Esophagus muscularis mucosa (tissue), 4 donors: ENCODE measurements around the gene ZNF468. TPM values are rescaled to one million over a fixed set of nuclear protein-coding genes. Genes with fewer than 3 reads are reported as not detected.
"Not testable (repeated sequence)": the region's sequence is repeated elsewhere in the genome, so short reads cannot be mapped to it uniquely, and the experiment has no call there.

Experiments used
- DNase-seq: peaks from one replicate; pipeline ENCODE4 v3.0.0-alpha.2; 2017; ENCODE audit errors: extremely low spot score
- H3K27ac ChIP-seq, 4 donors: fragments of 200-600 bp; sonication (generic); replicated peaks in 1 of 4; 1 replicate in 3 of 4; 2 replicates in 1 of 4; pipeline ENCODE4 v1.5.1; 2016 to 2019; ENCODE audit warnings: mild to moderate bottlenecking in 1 of 4
- H3K27me3 ChIP-seq, 4 donors: fragments of 200-600 bp; sonication (generic); one replicate each; pipeline versions ENCODE4 v1.5.1 to v1.6.0; 2016 to 2019
- H3K36me3 ChIP-seq, 4 donors: fragments of 200-600 bp; sonication (generic); one replicate each; pipeline ENCODE4 v1.5.1; 2016 to 2019
- H3K4me1 ChIP-seq, 4 donors: fragments of 200-600 bp; sonication (generic); one replicate each; pipeline ENCODE4 v1.5.1; 2016 to 2019
- H3K4me3 ChIP-seq, 4 donors: fragments of 200-600 bp; sonication (generic); 1 replicate in 2 of 4; 2 replicates in 2 of 4; pipeline ENCODE4 v1.5.1; 2016 to 2019; ENCODE audit warnings: mild to moderate bottlenecking in 4 of 4, moderate library complexity in 1 of 4
- H3K9me3 ChIP-seq, 4 donors: fragments of 200-600 bp; sonication (generic); 1 replicate in 3 of 4; 2 replicates in 1 of 4; pipeline ENCODE4 v1.5.1; 2016 to 2019
- EP300 ChIP-seq: sonication (generic); formaldehyde crosslinking; IDR thresholded peaks from one replicate; pipeline ENCODE4 v1.6.1; 2017; ENCODE audit warnings: antibody characterized with exemption
- POLR2A ChIP-seq: fragments of 450-650 bp; IDR thresholded peaks from one replicate; pipeline ENCODE4 v1.6.1; 2017; ENCODE audit warnings: antibody characterized with exemption, moderate library complexity, mild to moderate bottlenecking, low read depth
- POLR2AphosphoS5 ChIP-seq, 2 donors: sonication (generic); formaldehyde crosslinking; IDR thresholded peaks; one replicate each; pipeline ENCODE4 v1.6.1; 2017; ENCODE audit warnings: antibody characterized with exemption in 2 of 2
- WGBS: methylation state at CpG from one replicate; pipeline ENCODE4 v1.1.5; 2018; 5-methylcytosine and 5-hydroxymethylcytosine counted together
- intact Hi-C: fragments of 100-400 bp; cut with DNase I; formaldehyde crosslinking; loops from one replicate; pipeline ENCODE4 v1.15.1; 2023
- total RNA-seq, 4 donors: library from RNA; depleted of rRNA; stranded (reverse); fragments of >200 nt; gene quantifications; one replicate each; pipeline versions ENCODE4 v1.1.0 to v1.2.1, GENCODE V29; 2016
- TF ChIP-seq, protein P1 (sequence below), 3 experiments: fragments of 200-600 bp in 2 of 3; fragments of 450-650 bp in 1 of 3; sonication (generic) in 2 of 3; IDR thresholded peaks; one replicate each; pipeline ENCODE4 v1.5.1; 2017 to 2019; ENCODE audit warnings: antibody characterized with exemption in 3 of 3, mild to moderate bottlenecking in 2 of 3, moderate library complexity in 1 of 3

The ZNF468 gene
- total RNA-seq, 4 donors from 2014 or later = 7.5 to 13.3 (median 11.0) TPM

DNA sequence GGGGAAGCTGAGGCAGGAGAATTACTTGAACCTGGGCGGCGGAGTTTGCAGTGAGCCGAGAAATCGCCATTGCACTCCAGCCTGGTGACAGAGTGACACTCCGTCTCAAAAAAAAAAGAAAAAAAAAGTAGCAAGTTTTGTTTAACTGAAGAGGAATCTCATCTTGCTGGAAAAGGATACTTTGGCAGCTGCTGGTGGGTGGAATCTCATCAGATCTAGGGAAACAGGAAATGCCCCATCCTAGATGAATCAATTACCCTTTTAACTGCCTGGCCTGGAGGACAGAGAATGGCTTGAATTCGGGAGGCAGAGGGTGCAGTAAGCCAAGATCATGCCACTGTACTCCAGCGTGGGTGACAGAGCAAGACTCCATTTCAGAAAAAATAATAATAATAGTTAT is 31.7 kb upstream of the ZNF468 start:
- H3K36me3 ChIP-seq = peaks cover 45 to 83% (median 75%) of the 10 kb centered on the region in 4 donors
- no peak for DNase-seq
- no peak for TF ChIP-seq POLR2A
- TF ChIP-seq, protein P1, sequence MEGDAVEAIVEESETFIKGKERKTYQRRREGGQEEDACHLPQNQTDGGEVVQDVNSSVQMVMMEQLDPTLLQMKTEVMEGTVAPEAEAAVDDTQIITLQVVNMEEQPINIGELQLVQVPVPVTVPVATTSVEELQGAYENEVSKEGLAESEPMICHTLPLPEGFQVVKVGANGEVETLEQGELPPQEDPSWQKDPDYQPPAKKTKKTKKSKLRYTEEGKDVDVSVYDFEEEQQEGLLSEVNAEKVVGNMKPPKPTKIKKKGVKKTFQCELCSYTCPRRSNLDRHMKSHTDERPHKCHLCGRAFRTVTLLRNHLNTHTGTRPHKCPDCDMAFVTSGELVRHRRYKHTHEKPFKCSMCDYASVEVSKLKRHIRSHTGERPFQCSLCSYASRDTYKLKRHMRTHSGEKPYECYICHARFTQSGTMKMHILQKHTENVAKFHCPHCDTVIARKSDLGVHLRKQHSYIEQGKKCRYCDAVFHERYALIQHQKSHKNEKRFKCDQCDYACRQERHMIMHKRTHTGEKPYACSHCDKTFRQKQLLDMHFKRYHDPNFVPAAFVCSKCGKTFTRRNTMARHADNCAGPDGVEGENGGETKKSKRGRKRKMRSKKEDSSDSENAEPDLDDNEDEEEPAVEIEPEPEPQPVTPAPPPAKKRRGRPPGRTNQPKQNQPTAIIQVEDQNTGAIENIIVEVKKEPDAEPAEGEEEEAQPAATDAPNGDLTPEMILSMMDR (IDR thresholded peaks at IDR 0.05) = no peak
- TF ChIP-seq EP300 = no peak
- no peak for TF ChIP-seq POLR2AphosphoS5 (IDR thresholded peaks at IDR 0.05)
- WGBS = 87% methylated on average over 7 of the region's 7 CpGs
- H3K4me1 ChIP-seq = no peaks in the 10 kb centered on the region
- no peaks in the 10 kb centered on the region for H3K9me3 ChIP-seq
- no peaks in the 10 kb centered on the region for H3K27me3 ChIP-seq
- intact Hi-C loops = no loop called here
- no peak overlapping the region for H3K27ac ChIP-seq
- no peak overlapping the region for H3K4me3 ChIP-seq

DNA sequence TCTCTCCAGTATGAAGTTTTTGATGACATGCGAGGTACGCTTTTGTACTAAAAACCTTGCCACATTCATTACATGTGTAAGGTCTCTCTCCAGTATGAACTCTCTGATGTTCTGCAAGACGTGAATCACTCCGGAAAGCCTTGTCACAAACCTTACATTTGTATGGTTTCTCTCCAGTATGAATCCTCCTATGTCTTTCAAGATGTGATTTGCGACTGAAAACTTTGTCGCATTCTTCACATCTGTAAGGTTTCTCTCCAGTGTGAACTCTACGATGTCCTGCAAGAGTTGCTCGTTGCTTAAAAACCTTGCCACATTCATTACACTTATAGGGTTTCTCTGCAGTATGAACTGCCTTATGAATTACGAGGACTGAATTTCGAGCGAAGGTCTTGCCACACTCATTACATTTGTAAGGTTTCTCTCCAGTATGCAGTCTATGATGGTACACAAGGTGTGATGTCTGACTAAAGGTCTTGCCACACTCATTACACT is 23.5 kb upstream of the ZNF468 start:
- WGBS = 95% methylated on average over 11 of the region's 11 CpGs
- Histone ChIP-seq H3K4me1 (no peaks in the 10 kb centered on the region), H3K27ac (no peak overlapping the region), H3K9me3 (peaks cover 0 to 18% (median 5%) of the 10 kb centered on the region in 4 donors), H3K4me3 (no peak overlapping the region), H3K36me3 (peaks cover 65 to 78% (median 73%) of the 10 kb centered on the region in 4 donors), H3K27me3 (no peaks in the 10 kb centered on the region)
- DNase-seq = no peak
- TF ChIP-seq EP300 (no peak), POLR2A (no peak), POLR2AphosphoS5 (IDR thresholded peaks at IDR 0.05) (no peak)
- intact Hi-C loops = no loop called here

DNA sequence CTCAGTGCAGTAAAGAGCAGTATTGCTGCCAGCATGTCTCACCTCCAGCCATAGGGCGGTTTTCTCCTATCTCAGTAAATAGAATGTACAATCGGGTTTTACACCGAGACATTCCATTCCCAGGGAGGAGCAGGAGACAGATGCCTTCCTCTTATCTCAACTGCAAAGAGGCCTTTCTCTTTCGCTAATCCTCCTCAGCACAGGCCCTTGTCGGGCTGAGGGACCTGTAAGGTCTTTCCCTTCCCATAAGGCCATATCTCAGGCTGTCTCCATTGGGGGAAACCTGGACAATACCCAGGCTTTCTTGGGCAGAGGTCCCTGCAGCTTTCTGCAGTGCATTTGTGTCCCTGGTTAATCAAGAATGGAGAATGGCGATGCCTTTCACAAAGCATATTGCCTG is 15.6 kb upstream of the ZNF468 start:
- intact Hi-C loops, H3K27me3 ChIP-seq, H3K4me1 ChIP-seq, H3K36me3 ChIP-seq, H3K9me3 ChIP-seq, DNase-seq, H3K4me3 ChIP-seq, H3K27ac ChIP-seq: not testable (repeated sequence)
- WGBS = 84% methylated on average over 6 of the region's 6 CpGs

DNA sequence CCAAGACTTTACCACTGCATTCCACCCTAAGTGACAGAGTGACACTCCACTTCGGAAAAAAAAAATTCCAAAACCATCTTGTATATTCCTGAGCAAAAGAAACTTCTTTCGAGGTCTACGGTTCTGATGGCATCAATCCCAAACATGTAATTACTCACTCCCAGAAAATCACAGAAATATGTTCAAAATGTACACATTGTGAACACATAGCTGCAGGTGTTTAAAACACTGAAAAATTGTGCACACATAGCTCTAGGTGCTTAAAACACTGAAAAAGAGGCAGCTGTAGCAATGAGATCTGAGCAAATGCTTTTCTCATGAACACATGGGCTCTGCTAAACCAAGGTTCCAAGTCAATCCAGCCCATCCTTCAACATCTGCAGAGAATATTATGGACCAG is 14.0 kb upstream of the ZNF468 start:
- Histone ChIP-seq H3K36me3 (peaks cover 0 to 8% (median 0%) of the 10 kb centered on the region in 4 donors), H3K27me3 (no peaks in the 10 kb centered on the region), H3K9me3 (no peaks in the 10 kb centered on the region), H3K4me1 (no peaks in the 10 kb centered on the region), H3K27ac (no peak overlapping the region), H3K4me3 (no peak overlapping the region)
- intact Hi-C loops = no loop called here
- 97% methylated on average over 3 of the region's 3 CpGs for WGBS
- no peak for DNase-seq
- TF ChIP-seq, protein P1 (IDR thresholded peaks at IDR 0.05) = no peak
- no peak for TF ChIP-seq POLR2A
- TF ChIP-seq POLR2AphosphoS5 (IDR thresholded peaks at IDR 0.05) = no peak
- no peak for TF ChIP-seq EP300

DNA sequence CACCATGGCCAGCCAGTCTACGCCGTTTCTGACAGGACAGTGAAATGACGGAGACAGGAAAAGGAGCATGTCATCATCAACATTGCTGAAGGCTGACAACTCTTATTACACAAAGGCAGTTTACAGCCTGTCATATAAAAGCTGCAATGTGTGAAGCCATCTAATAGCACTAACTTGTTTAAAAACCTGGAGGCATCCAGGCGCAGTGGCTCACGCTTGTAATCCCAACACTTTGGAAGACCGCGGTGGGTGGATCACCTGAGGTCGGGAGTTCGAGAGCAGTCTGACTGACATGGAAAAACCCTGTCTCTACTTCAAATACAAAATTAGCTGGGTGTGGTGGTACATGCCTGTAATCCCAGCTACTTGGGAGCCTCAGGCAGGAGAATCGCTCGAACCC is 10.6 kb upstream of the ZNF468 start:
- H3K27me3 ChIP-seq, H3K36me3 ChIP-seq, DNase-seq, H3K27ac ChIP-seq, H3K4me1 ChIP-seq, H3K4me3 ChIP-seq, H3K9me3 ChIP-seq, intact Hi-C loops: not testable (repeated sequence)
- WGBS = 100% methylated on average over 7 of the region's 11 CpGs

DNA sequence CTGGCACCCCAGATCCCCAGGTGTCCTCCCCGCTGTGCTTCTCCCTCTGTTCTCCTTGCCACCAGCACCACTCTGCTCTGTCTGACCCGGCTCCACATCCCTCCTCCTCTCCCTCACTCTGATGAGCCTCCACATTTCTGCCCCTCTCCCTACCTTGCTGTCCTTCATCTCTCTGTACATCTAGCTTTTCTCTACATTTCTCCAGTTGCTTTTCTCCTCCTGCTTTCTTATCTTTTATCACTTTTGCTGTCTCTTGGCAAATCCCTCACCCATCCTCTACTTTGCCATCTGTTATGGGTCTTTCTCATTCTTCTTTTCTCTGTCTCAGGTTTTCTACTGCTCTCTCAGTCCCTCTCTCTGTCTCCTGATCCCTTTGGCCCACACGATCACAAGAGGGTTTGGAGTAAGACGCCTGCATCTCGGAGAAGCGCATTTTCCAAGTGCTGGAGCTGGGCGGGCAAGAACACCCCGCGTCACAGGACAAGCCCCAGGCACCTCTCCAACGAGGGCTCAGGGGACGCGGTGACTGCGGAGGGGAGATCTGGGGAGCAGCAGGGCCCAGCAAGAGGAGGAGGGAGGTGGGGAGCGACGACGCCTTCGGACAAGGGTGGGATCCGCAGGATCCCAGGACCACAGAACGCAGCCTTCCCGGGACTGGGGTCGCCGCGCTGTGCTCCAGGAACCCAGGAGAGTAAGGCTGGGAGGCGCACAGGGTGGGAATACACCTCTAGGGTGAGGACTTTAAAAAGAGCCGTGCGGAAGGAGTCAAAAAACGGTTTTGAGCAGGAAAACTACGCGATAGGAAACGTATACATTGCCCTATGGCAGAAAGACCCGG is 660 bp downstream of the ZNF468 start:
- 5% methylated on average over 18 of the region's 31 CpGs for WGBS
- intact Hi-C loops = loop anchor here (5.0 kb wide), 1 partner anchor 34 kb away; the partner anchor contains the start of gene ZNF28
- Histone ChIP-seq H3K4me3 (peak overlapping the region; percentile 67 to 75 (median 70)), H3K36me3 (peaks cover 18 to 26% (median 23%) of the 10 kb centered on the region in 4 donors), H3K4me1 (peaks cover 0 to 15% (median 14%) of the 10 kb centered on the region in 4 donors), H3K27ac (peak overlapping the region; percentile 67 to 82 (median 77))
- not testable (repeated sequence) for H3K27me3 ChIP-seq, H3K9me3 ChIP-seq, DNase-seq

DNA sequence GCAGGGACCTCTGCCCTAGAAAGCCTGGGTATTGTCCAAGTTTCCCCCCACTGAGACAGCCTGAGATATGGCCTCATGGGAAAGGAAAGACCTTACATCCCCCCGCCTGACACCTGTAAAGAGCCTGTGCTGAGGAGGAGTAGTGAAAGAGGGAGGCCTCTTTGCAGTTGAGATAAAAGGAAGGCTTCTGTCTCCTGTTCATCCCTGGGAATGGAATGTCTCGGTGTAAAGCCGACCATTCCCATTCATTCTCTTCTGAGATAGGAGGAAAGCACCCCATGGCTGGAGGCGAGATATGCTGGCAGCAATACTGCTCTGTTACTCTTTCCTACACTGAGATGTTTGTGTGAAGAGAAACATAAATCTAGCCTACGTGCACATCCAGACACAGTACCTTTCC is 10.1 kb downstream of the ZNF468 start:
- intact Hi-C loops = not testable (repeated sequence)
- peaks cover 77 to 97% (median 89%) of the 10 kb centered on the region in 4 donors for H3K36me3 ChIP-seq
- WGBS = 95% methylated on average over 5 of the region's 5 CpGs

DNA sequence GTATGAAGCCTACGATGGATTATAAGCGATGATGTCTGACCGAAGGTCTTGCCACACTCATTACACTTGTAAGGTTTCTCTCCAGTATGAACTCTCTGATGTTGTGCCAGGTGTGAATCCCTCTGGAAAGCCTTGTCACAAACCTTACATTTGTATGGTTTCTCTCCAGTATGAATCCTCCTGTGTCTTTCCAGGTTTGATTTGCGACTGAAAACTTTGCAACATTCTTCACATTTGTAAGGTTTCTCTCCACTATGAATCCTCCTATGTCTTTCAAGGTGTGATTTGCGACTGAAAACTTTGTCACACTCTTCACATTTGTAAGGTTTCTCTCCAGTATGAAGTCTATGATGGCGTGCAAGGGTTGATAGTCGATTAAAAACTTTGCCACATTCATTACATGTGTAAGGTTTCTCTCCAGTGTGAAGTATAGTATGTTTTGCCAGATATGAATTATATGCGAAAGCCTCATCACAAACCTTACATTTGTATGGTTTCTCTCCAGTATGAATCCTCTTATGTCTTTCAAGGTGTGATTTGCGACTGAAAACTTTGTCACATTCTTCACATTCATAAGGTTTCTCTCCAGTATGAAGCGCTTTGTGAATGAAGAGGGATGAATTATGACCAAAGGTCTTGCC is 16.5 kb downstream of the ZNF468 start:
- intact Hi-C loops, DNase-seq, H3K27ac ChIP-seq, H3K4me3 ChIP-seq, H3K4me1 ChIP-seq, H3K27me3 ChIP-seq: not testable (repeated sequence)
- Histone ChIP-seq H3K9me3 (peaks cover 0 to 54% (median 44%) of the 10 kb centered on the region in 4 donors), H3K36me3 (peaks cover 60 to 78% (median 71%) of the 10 kb centered on the region in 4 donors)
- 94% methylated on average over 10 of the region's 10 CpGs for WGBS

More for the DNA sequence above, 10.1 kb downstream of the ZNF468 start:
- not testable (repeated sequence) for H3K27me3 ChIP-seq, DNase-seq, H3K4me1 ChIP-seq, H3K27ac ChIP-seq, H3K9me3 ChIP-seq, H3K4me3 ChIP-seq

DNA sequence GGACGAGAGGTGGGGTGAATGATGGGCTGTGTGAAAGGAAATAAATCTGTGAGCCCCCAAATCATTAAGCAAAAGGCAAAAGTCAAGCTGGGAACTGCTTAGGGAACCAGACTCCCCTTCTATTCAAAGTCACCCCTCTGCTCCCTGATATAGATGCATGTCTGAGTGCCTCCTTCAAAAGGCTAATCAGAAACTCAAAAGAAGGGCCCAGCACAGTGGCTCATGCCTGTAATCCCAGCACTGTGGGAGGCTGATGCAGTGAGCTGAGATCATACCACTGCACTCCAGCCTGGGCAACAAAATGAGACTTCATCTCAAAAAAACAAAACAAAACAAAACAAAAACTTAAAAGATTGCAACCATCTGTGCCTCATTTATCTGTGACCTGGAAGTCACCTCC is 23.1 kb downstream of the ZNF468 start:
- WGBS = 73% methylated on average over 1 of the region's 1 CpG
- H3K27ac ChIP-seq, H3K4me3 ChIP-seq, H3K27me3 ChIP-seq, H3K4me1 ChIP-seq, DNase-seq, intact Hi-C loops: not testable (repeated sequence)
- peaks cover 0 to 19% (median 13%) of the 10 kb centered on the region in 4 donors for H3K9me3 ChIP-seq
- H3K36me3 ChIP-seq = peaks cover 0 to 14% (median 6%) of the 10 kb centered on the region in 4 donors
